Measurements from ENCODE around the gene JAZF1.

JAZF1 gene

GRCh38 chr7:28191751-28192150, 11.2 kb upstream of the JAZF1 start:
- H3K4me1 ChIP-seq (ENCODE audit: control insufficient read depth in 1 of 2, insufficient read depth in 1 of 2, low read depth in 1 of 2, low read length in 1 of 2): peaks cover 6 to 13% of the 10 kb centered on the region in 2 experiments
- no peak for TF ChIP-seq CTCF (IDR thresholded peaks at IDR 0.05)
- H3K9me3 ChIP-seq: no peaks in the 10 kb centered on the region
- H3K27me3 ChIP-seq: no peaks in the 10 kb centered on the region
- no peak overlapping the region for H3K27ac ChIP-seq
- no peaks in the 10 kb centered on the region for H3K36me3 ChIP-seq
- no peak overlapping the region for H3K4me3 ChIP-seq (ENCODE audit: low read depth in 1 of 2, low read length in 1 of 2)

- Histone ChIP-seq H3K4me3 (ENCODE audit: low read depth in 1 of 2, low read length in 1 of 2) (no peak overlapping the region), H3K27ac (no peak overlapping the region), H3K27me3 (no peaks in the 10 kb centered on the region), H3K36me3 (no peaks in the 10 kb centered on the region), H3K4me1 (ENCODE audit: control insufficient read depth in 1 of 2, insufficient read depth in 1 of 2, low read depth in 1 of 2, low read length in 1 of 2) (peaks cover 6 to 13% of the 10 kb centered on the region in 2 experiments), H3K9me3 (no peaks in the 10 kb centered on the region)
- TF ChIP-seq CTCF (IDR thresholded peaks at IDR 0.05): no peak
Measured at GRCh38 chr7:28191184-28191583, 10.6 kb upstream of the JAZF1 start.

- TF ChIP-seq CTCF (IDR thresholded peaks at IDR 0.05): no peak
- Histone ChIP-seq H3K27me3 (no peaks in the 10 kb centered on the region), H3K4me3 (ENCODE audit: low read depth in 1 of 2, low read length in 1 of 2) (no peak overlapping the region), H3K9me3 (no peaks in the 10 kb centered on the region), H3K4me1 (ENCODE audit: control insufficient read depth in 1 of 2, insufficient read depth in 1 of 2, low read depth in 1 of 2, low read length in 1 of 2) (peaks cover 6 to 13% of the 10 kb centered on the region in 2 experiments), H3K27ac (no peak overlapping the region), H3K36me3 (no peaks in the 10 kb centered on the region)
Measured at GRCh38 chr7:28190077-28190710, 9.6 kb upstream of the JAZF1 start.

- Histone ChIP-seq H3K36me3 (no peaks in the 10 kb centered on the region), H3K4me3 (ENCODE audit: low read depth in 1 of 2, low read length in 1 of 2) (no peak overlapping the region), H3K27me3 (no peaks in the 10 kb centered on the region), H3K4me1 (ENCODE audit: control insufficient read depth in 1 of 2, insufficient read depth in 1 of 2, low read depth in 1 of 2, low read length in 1 of 2) (peaks cover 0 to 7% of the 10 kb centered on the region in 2 experiments), H3K9me3 (no peaks in the 10 kb centered on the region), H3K27ac (no peak overlapping the region)
- TF ChIP-seq CTCF (IDR thresholded peaks at IDR 0.05): no peak
Measured at GRCh38 chr7:28187012-28187411, 6.4 kb upstream of the JAZF1 start.

GRCh38 chr7:28183627-28184026, 3.0 kb upstream of the JAZF1 start:
- TF ChIP-seq CTCF (IDR thresholded peaks at IDR 0.05): no peak
- no peaks in the 10 kb centered on the region for H3K27me3 ChIP-seq
- peaks cover 9 to 11% of the 10 kb centered on the region in 2 experiments for H3K4me1 ChIP-seq (ENCODE audit: control insufficient read depth in 1 of 2, insufficient read depth in 1 of 2, low read depth in 1 of 2, low read length in 1 of 2)
- no peaks in the 10 kb centered on the region for H3K36me3 ChIP-seq
- no peak overlapping the region for H3K4me3 ChIP-seq (ENCODE audit: low read depth in 1 of 2, low read length in 1 of 2)
- no peak overlapping the region for H3K27ac ChIP-seq
- H3K9me3 ChIP-seq: no peaks in the 10 kb centered on the region
